GM23248 (cell line): Measurements from ENCODE around the gene BCKDHB. TPM values are rescaled to one million over a fixed set of nuclear protein-coding genes. Genes with fewer than 3 reads are reported as not detected.

ENCODE experiments used
- DNase-seq: peaks from one replicate; pipeline ENCODE4 v3.0.0-alpha.2; 2015
- H2AFZ ChIP-seq: fragments of 200-600 bp; sonication (generic); 2 replicates; pipeline ENCODE4 v1.6.1; 2016; ENCODE audit warnings: antibody characterized with exemption
- H3F3A ChIP-seq: fragments of 200-600 bp; sonication (generic); 2 replicates; pipeline ENCODE4 v1.6.1; 2016; ENCODE audit warnings: mild to moderate bottlenecking, antibody characterized with exemption, mixed run types; ENCODE audit not compliant: insufficient read depth
- H3K27ac ChIP-seq: fragments of 200-600 bp; sonication (generic); 2 replicates; pipeline ENCODE4 v1.5.1; 2016; ENCODE audit warnings: mild to moderate bottlenecking
- H3K27me3 ChIP-seq: fragments of 200-600 bp; sonication (generic); replicated peaks from 2 replicates; pipeline ENCODE4 v1.6.1; 2016; ENCODE audit warnings: mild to moderate bottlenecking; ENCODE audit not compliant: insufficient read depth
- H3K36me3 ChIP-seq: fragments of 200-600 bp; sonication (generic); 2 replicates; pipeline ENCODE4 v1.6.1; 2016; ENCODE audit warnings: low read depth, mild to moderate bottlenecking
- H3K4me1 ChIP-seq: fragments of 200-600 bp; sonication (generic); 2 replicates; pipeline ENCODE4 v1.6.1; 2016; ENCODE audit warnings: mild to moderate bottlenecking; ENCODE audit not compliant: insufficient read depth
- H3K4me2 ChIP-seq: fragments of 200-600 bp; sonication (generic); one replicate; pipeline ENCODE4 v1.6.1; 2016; ENCODE audit warnings: mild to moderate bottlenecking; ENCODE audit not compliant: unreplicated experiment
- H3K4me3 ChIP-seq: fragments of 200-600 bp; sonication (generic); 2 replicates; pipeline ENCODE4 v1.5.1; 2016; ENCODE audit warnings: mild to moderate bottlenecking
- H3K79me2 ChIP-seq: fragments of 200-600 bp; sonication (generic); 2 replicates; pipeline ENCODE4 v1.6.1; 2016; ENCODE audit warnings: mild to moderate bottlenecking; ENCODE audit not compliant: insufficient read depth
- H3K9ac ChIP-seq: fragments of 200-600 bp; sonication (generic); 2 replicates; pipeline ENCODE4 v1.6.1; 2016; ENCODE audit warnings: mild to moderate bottlenecking
- H3K9me2 ChIP-seq: fragments of 200-600 bp; sonication (generic); 2 replicates; pipeline ENCODE4 v1.6.1; 2016; ENCODE audit warnings: mixed run types, mild to moderate bottlenecking, moderate library complexity; ENCODE audit not compliant: insufficient read depth
- H3K9me3 ChIP-seq: fragments of 200-600 bp; sonication (generic); one replicate; pipeline ENCODE4 v1.6.1; 2017; ENCODE audit warnings: low read depth
- H4K20me1 ChIP-seq: fragments of 200-600 bp; sonication (generic); 2 replicates; pipeline ENCODE4 v1.6.0; 2016; ENCODE audit not compliant: insufficient read depth
- EZH2 ChIP-seq: fragments of 200-600 bp; sonication (generic); IDR thresholded peaks from 2 replicates; pipeline ENCODE4 v1.6.1; 2018; ENCODE audit warnings: antibody characterized with exemption, mild to moderate bottlenecking; ENCODE audit not compliant: insufficient read depth, poor library complexity, severe bottlenecking
- EZH2phosphoT487 ChIP-seq: fragments of 200-600 bp; sonication (generic); IDR thresholded peaks from 2 replicates; pipeline ENCODE4 v1.6.1; 2018; ENCODE audit warnings: antibody characterized with exemption, moderate library complexity, mild to moderate bottlenecking, low read depth; ENCODE audit not compliant: insufficient read depth
- WGBS, 2 experiments: methylation state at CpG; one replicate each; pipeline ENCODE4 v1.1.6; 2015 to 2017; ENCODE audit warnings: low lambda C conversion rate in 2 of 2, low coverage in 1 of 2; ENCODE audit errors: missing lambda C conversion rate in 2 of 2; 5-methylcytosine and 5-hydroxymethylcytosine counted together
- in situ Hi-C: fragments of 300-500 bp; cut with MboI; formaldehyde crosslinking; loops from 2 replicates; pipeline ENCODE4 v1.15.0; 2020
- polyA plus RNA-seq: library from polyadenylated mRNA; unstranded; fragments of >200 nt; fragmentation: Nextera tagmentation; extraction: Ambion mirVana; gene quantifications from 2 replicates; pipeline ENCODE4 v1.2.1, GENCODE V29; 2016
- total RNA-seq: library from RNA; depleted of rRNA; stranded (reverse); fragments of >200 nt; shearing (Covaris generic); gene quantifications from 2 replicates; pipeline ENCODE4 v1.2.3, GENCODE V29; 2014

The BCKDHB gene
- total and polyA plus RNA-seq, 2 experiments from 2014 or later, result 18.4 to 33.8 TPM

GRCh38 chr6:80249897-80250296 is 143.4 kb downstream of the BCKDHB start:
- Histone ChIP-seq H3K27ac (no peak overlapping the region), H3K27me3 (no peaks in the 10 kb centered on the region), H3F3A (no peaks in the 10 kb centered on the region), H3K36me3 (no peaks in the 10 kb centered on the region), H4K20me1 (0 out of 2 replicates have a peak, but pooled peaks cover 2% of the 10 kb centered on the region), H2AFZ (no peak overlapping the region), H3K4me2 (no peak overlapping the region), H3K9ac (no peak overlapping the region), H3K9me3 (no peaks in the 10 kb centered on the region), H3K79me2 (no peaks in the 10 kb centered on the region), H3K9me2 (no peaks in the 10 kb centered on the region), H3K4me3 (no peak overlapping the region), H3K4me1 (peaks cover 19% of the 10 kb centered on the region; the same call in 1 of the 2 replicates)
- no peak for TF ChIP-seq EZH2phosphoT487
- no peak for TF ChIP-seq EZH2
- in situ Hi-C loops, result no loop called here
- DNase-seq, result no peak
- 97 to 100% methylated on average over 1 of the region's 1 CpG for WGBS, 2 experiments

- Histone ChIP-seq H3K27ac (no peak overlapping the region), H3K9ac (no peak overlapping the region), H3K36me3 (no peaks in the 10 kb centered on the region), H4K20me1 (0 out of 2 replicates have a peak, but pooled peaks cover under 1% of the 10 kb centered on the region), H3K4me2 (no peak overlapping the region), H3F3A (no peaks in the 10 kb centered on the region), H3K4me1 (peaks cover 19% of the 10 kb centered on the region; the same call in 1 of the 2 replicates), H3K9me3 (no peaks in the 10 kb centered on the region), H3K9me2 (no peaks in the 10 kb centered on the region), H3K4me3 (no peak overlapping the region), H2AFZ (no peak overlapping the region), H3K27me3 (no peaks in the 10 kb centered on the region), H3K79me2 (no peaks in the 10 kb centered on the region)
- no peak for TF ChIP-seq EZH2
- no peak for TF ChIP-seq EZH2phosphoT487
- in situ Hi-C loops, result no loop called here
- peak; percentile 27 for DNase-seq
- 95 to 97% methylated on average over 3 of the region's 3 CpGs for WGBS, 2 experiments
Measured at GRCh38 chr6:80250391-80250997, 144.0 kb downstream of the BCKDHB start.

- Histone ChIP-seq H3K9ac (no peak overlapping the region), H3K4me2 (no peak overlapping the region), H3K4me3 (no peak overlapping the region), H3K9me3 (no peaks in the 10 kb centered on the region), H4K20me1 (no peaks in the 10 kb centered on the region), H3F3A (no peaks in the 10 kb centered on the region), H3K4me1 (peaks cover 19% of the 10 kb centered on the region; the same call in 1 of the 2 replicates), H3K79me2 (no peaks in the 10 kb centered on the region), H3K36me3 (no peaks in the 10 kb centered on the region), H2AFZ (no peak overlapping the region), H3K27me3 (no peaks in the 10 kb centered on the region), H3K27ac (no peak overlapping the region), H3K9me2 (no peaks in the 10 kb centered on the region)
- in situ Hi-C loops, result no loop called here
- no peak for DNase-seq
- TF ChIP-seq EZH2phosphoT487 (no peak), EZH2 (no peak)
- WGBS, 2 experiments, result 95 to 96% methylated on average over 1 of the region's 1 CpG
Measured at GRCh38 chr6:80251321-80251720, 144.8 kb downstream of the BCKDHB start.

GRCh38 chr6:80254716-80255115 is 148.2 kb downstream of the BCKDHB start:
- no peak for DNase-seq
- H3K27ac ChIP-seq, result no peak overlapping the region
- no peak overlapping the region for H3K4me3 ChIP-seq
- H3K4me1 ChIP-seq, result peaks cover 12% of the 10 kb centered on the region; the same call in 1 of the 2 replicates
- H3K4me2 ChIP-seq, result no peak overlapping the region
- H3K9ac ChIP-seq, result no peak overlapping the region
- H3K36me3 ChIP-seq, result no peaks in the 10 kb centered on the region
- no peak overlapping the region for H2AFZ ChIP-seq
- no peaks in the 10 kb centered on the region for H4K20me1 ChIP-seq
- no peaks in the 10 kb centered on the region for H3K79me2 ChIP-seq
- in situ Hi-C loops, result no loop called here
- H3K9me2 ChIP-seq, result no peaks in the 10 kb centered on the region
- no peaks in the 10 kb centered on the region for H3F3A ChIP-seq
- H3K9me3 ChIP-seq, result no peaks in the 10 kb centered on the region
- no peaks in the 10 kb centered on the region for H3K27me3 ChIP-seq
- no peak for TF ChIP-seq EZH2
- no peak for TF ChIP-seq EZH2phosphoT487

- no peak overlapping the region for H2AFZ ChIP-seq
- no peaks in the 10 kb centered on the region for H4K20me1 ChIP-seq
- H3K36me3 ChIP-seq, result no peaks in the 10 kb centered on the region
- no peak overlapping the region for H3K27ac ChIP-seq
- DNase-seq, result no peak
- in situ Hi-C loops, result no loop called here
- no peaks in the 10 kb centered on the region for H3K79me2 ChIP-seq
- H3K4me2 ChIP-seq, result no peak overlapping the region
- no peak overlapping the region for H3K4me3 ChIP-seq
- H3K4me1 ChIP-seq, result no peaks in the 10 kb centered on the region
- no peak for TF ChIP-seq EZH2
- TF ChIP-seq EZH2phosphoT487, result no peak
- H3K27me3 ChIP-seq, result no peaks in the 10 kb centered on the region
- H3K9ac ChIP-seq, result no peak overlapping the region
- H3K9me2 ChIP-seq, result no peaks in the 10 kb centered on the region
- no peaks in the 10 kb centered on the region for H3K9me3 ChIP-seq
- H3F3A ChIP-seq, result no peaks in the 10 kb centered on the region
Measured at GRCh38 chr6:80256691-80257090, 150.2 kb downstream of the BCKDHB start.
